AG20443 (cell line): ENCODE results near the gene VDR.

Source experiments
- DNase-seq: peaks from one replicate; pipeline ENCODE4 v3.0.0; 2012; ENCODE audit warnings: low spot score, mixed read lengths

Gene VDR

GRCh38 chr12:47930634-47931033, 25.8 kb upstream of the VDR start:
- DNase-seq: no peak

- DNase-seq: no peak
These were observed 22.6 kb upstream of the VDR start for GRCh38 chr12:47927346-47927745.

GRCh38 chr12:47921907-47922306, 17.1 kb upstream of the VDR start:
- no peak for DNase-seq

GRCh38 chr12:47920913-47921312, 16.1 kb upstream of the VDR start:
- DNase-seq: no peak

GRCh38 chr12:47913081-47913480, 8.3 kb upstream of the VDR start:
- DNase-seq: no peak

- no peak for DNase-seq
These were observed 7.8 kb upstream of the VDR start for GRCh38 chr12:47912556-47912955.

- peak; percentile 26 for DNase-seq
These were observed 6.2 kb upstream of the VDR start for GRCh38 chr12:47910981-47911380.

GRCh38 chr12:47910486-47910885, 5.7 kb upstream of the VDR start:
- peak; percentile 73 for DNase-seq

- DNase-seq: no peak
These were observed 5.2 kb upstream of the VDR start for GRCh38 chr12:47909839-47910465.

GRCh38 chr12:47908738-47909137, 3.9 kb upstream of the VDR start:
- DNase-seq: no peak

GRCh38 chr12:47907851-47908454, 3.2 kb upstream of the VDR start:
- no peak for DNase-seq

GRCh38 chr12:47903927-47904712, 674 bp downstream of the VDR start:
- DNase-seq: peak; percentile 82

GRCh38 chr12:47903151-47903611, 1.6 kb downstream of the VDR start:
- peak; percentile 86 for DNase-seq

GRCh38 chr12:47902131-47902639, 2.6 kb downstream of the VDR start:
- no peak for DNase-seq

GRCh38 chr12:47901718-47902093, 3.1 kb downstream of the VDR start:
- no peak for DNase-seq

- DNase-seq: no peak
These were observed 3.6 kb downstream of the VDR start for GRCh38 chr12:47901063-47901717.

- DNase-seq: peak; percentile 20
These were observed 4.4 kb downstream of the VDR start for GRCh38 chr12:47900131-47901062.

- DNase-seq: no peak
These were observed 5.3 kb downstream of the VDR start for GRCh38 chr12:47899466-47899865.

- DNase-seq: no peak
These were observed 8.2 kb downstream of the VDR start for GRCh38 chr12:47896633-47897032.

- DNase-seq: no peak
These were observed 8.8 kb downstream of the VDR start for GRCh38 chr12:47896022-47896421.

GRCh38 chr12:47894652-47895051, 10.1 kb downstream of the VDR start:
- no peak for DNase-seq
